A673 (cell line): ENCODE measurements around the gene ULK4. TPM values are rescaled to one million over a fixed set of nuclear protein-coding genes. Genes with fewer than 3 reads are reported as not detected.

Experiments
- BruUV-seq: library from RNA; stranded (reverse); fragments of 400-500 nt; replicated peaks from 2 replicates; lab custom pipeline; 2021; lab: Mats Ljungman, UMichigan
- CTCF ChIA-PET: fragments of 300-600 bp; sonication (Branson Sonifier 250); formaldehyde crosslinking; loops from one replicate; lab custom pipeline; 2022; ENCODE audit warnings: antibody characterized with exemption; lab: Charles Lee
- POLR2A ChIA-PET: fragments of 300-600 bp; sonication (Branson Sonifier 250); formaldehyde crosslinking; loops from one replicate; lab custom pipeline; 2022; ENCODE audit warnings: antibody characterized with exemption; ENCODE audit not compliant: low non-redundant PET; lab: Charles Lee
- DNase-seq: peaks from one replicate; pipeline ENCODE4 v3.0.0-alpha.2; 2015; ENCODE audit warnings: low spot score
- H3K27ac ChIP-seq: fragments of 200-600 bp; sonication (generic); 2 replicates; pipeline ENCODE4 v1.5.1; 2016; ENCODE audit warnings: mixed run types, low read depth, mild to moderate bottlenecking, mixed read lengths, antibody characterized with exemption, low read length; ENCODE audit not compliant: poor library complexity, severe bottlenecking
- H3K27me3 ChIP-seq: fragments of 200-600 bp; sonication (generic); replicated peaks from 2 replicates; pipeline ENCODE4 v1.6.1; 2017; ENCODE audit warnings: mixed run types, low read depth, mild to moderate bottlenecking, mixed read lengths, antibody characterized with exemption, low read length; ENCODE audit not compliant: insufficient read depth, poor library complexity
- H3K36me3 ChIP-seq: fragments of 200-600 bp; sonication (generic); 2 replicates; pipeline ENCODE4 v1.6.1; 2016; ENCODE audit warnings: mixed run types, mild to moderate bottlenecking, mixed read lengths, antibody characterized with exemption, low read length; ENCODE audit not compliant: insufficient read depth, poor library complexity, severe bottlenecking
- H3K4me1 ChIP-seq: fragments of 200-600 bp; sonication (generic); 2 replicates; pipeline ENCODE4 v1.6.1; 2017; ENCODE audit warnings: mixed run types, mild to moderate bottlenecking, mixed read lengths, antibody characterized with exemption, low read length; ENCODE audit not compliant: insufficient read depth, poor library complexity, severe bottlenecking
- H3K4me3 ChIP-seq: fragments of 200-600 bp; sonication (generic); 2 replicates; pipeline ENCODE4 v1.5.1; 2016; ENCODE audit warnings: low read depth, mixed run types, mild to moderate bottlenecking, mixed read lengths, low read length; ENCODE audit not compliant: poor library complexity, severe bottlenecking
- H3K9me3 ChIP-seq: fragments of 200-600 bp; sonication (generic); 2 replicates; pipeline ENCODE4 v1.6.1; 2016; ENCODE audit warnings: mixed run types, low read depth, mild to moderate bottlenecking, mixed read lengths, antibody characterized with exemption, low read length; ENCODE audit not compliant: poor library complexity, severe bottlenecking
- EZH2 ChIP-seq: fragments of 200-600 bp; sonication (generic); IDR thresholded peaks from 2 replicates; pipeline ENCODE4 v1.6.1; 2017; ENCODE audit warnings: borderline replicate concordance, low read depth, mild to moderate bottlenecking, mixed read lengths, antibody characterized with exemption, low read length; ENCODE audit not compliant: poor library complexity, severe bottlenecking
- intact Hi-C: fragments of 100-400 bp; cut with micrococcal nuclease; formaldehyde crosslinking; loops from one replicate; pipeline ENCODE4 v1.10.0; 2022; ENCODE audit not compliant: unreplicated experiment
- total RNA-seq: library from RNA; stranded (reverse); gene quantifications from 2 replicates; pipeline ENCODE4 v1.2.3, GENCODE V29; 2021
- TF ChIP-seq, protein P1 (sequence below): fragments of 300-800, 200-600 bp; sonication (generic); conservative IDR thresholded peaks from 2 replicates; pipeline ENCODE4 v1.5.1; 2017; ENCODE audit warnings: low read depth, mild to moderate bottlenecking, antibody characterized with exemption, low read length, moderate library complexity, mixed read lengths

Gene ULK4
- total RNA-seq, 1 experiment from 2014 or later, result 7.4 TPM

GRCh38 chr3:41265011-41265545, 696.8 kb downstream of the ULK4 start:
- intact Hi-C loops, result no loop called here
- no peaks in the 10 kb centered on the region for H3K4me1 ChIP-seq
- H3K4me3 ChIP-seq, result no peak overlapping the region
- CTCF ChIA-PET, result no interaction called here
- no peak for TF ChIP-seq EZH2
- TF ChIP-seq, protein P1, sequence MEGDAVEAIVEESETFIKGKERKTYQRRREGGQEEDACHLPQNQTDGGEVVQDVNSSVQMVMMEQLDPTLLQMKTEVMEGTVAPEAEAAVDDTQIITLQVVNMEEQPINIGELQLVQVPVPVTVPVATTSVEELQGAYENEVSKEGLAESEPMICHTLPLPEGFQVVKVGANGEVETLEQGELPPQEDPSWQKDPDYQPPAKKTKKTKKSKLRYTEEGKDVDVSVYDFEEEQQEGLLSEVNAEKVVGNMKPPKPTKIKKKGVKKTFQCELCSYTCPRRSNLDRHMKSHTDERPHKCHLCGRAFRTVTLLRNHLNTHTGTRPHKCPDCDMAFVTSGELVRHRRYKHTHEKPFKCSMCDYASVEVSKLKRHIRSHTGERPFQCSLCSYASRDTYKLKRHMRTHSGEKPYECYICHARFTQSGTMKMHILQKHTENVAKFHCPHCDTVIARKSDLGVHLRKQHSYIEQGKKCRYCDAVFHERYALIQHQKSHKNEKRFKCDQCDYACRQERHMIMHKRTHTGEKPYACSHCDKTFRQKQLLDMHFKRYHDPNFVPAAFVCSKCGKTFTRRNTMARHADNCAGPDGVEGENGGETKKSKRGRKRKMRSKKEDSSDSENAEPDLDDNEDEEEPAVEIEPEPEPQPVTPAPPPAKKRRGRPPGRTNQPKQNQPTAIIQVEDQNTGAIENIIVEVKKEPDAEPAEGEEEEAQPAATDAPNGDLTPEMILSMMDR, result no peak
- no peak for DNase-seq
- POLR2A ChIA-PET, result no interaction called here
- no peak overlapping the region for H3K27ac ChIP-seq
- BruUV-seq, result no TSS peak
- H3K36me3 ChIP-seq, result no peaks in the 10 kb centered on the region
- no peaks in the 10 kb centered on the region for H3K9me3 ChIP-seq
- H3K27me3 ChIP-seq, result no peaks in the 10 kb centered on the region

DNA sequence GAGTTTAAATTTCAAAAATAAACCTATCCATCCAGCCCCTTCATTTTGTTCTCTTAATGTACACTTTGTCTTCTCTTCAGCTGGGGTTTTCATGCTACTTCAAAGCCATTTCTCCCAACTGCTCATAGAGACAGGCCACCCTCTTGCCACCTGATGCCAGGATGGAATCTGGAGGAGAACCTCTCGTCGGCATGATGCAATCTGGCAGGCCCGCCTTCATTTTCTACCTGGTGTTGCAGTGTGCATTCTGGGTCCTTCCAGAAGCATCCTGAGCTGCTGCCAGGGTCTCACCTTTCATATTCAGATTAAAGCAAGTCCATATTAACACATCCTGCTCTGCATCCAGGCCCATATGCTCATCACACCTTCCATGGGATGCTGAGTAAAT, 701.8 kb downstream of the ULK4 start:
- Histone ChIP-seq H3K9me3 (no peaks in the 10 kb centered on the region), H3K4me3 (no peak overlapping the region), H3K27me3 (no peaks in the 10 kb centered on the region), H3K4me1 (no peaks in the 10 kb centered on the region), H3K27ac (no peak overlapping the region), H3K36me3 (no peaks in the 10 kb centered on the region)
- no peak for DNase-seq
- ChIA-PET POLR2A (no interaction called here), CTCF (no interaction called here)
- TF ChIP-seq, protein P1, result no peak
- no peak for TF ChIP-seq EZH2
- no TSS peak for BruUV-seq
- intact Hi-C loops, result no loop called here

GRCh38 chr3:41259449-41260062, 702.3 kb downstream of the ULK4 start:
- H3K36me3 ChIP-seq, result no peaks in the 10 kb centered on the region
- no peaks in the 10 kb centered on the region for H3K9me3 ChIP-seq
- ChIA-PET POLR2A (no interaction called here), CTCF (no interaction called here)
- no peak for DNase-seq
- no TSS peak for BruUV-seq
- no peak overlapping the region for H3K4me3 ChIP-seq
- TF ChIP-seq, protein P1, result no peak
- TF ChIP-seq EZH2, result no peak
- H3K4me1 ChIP-seq, result no peaks in the 10 kb centered on the region
- H3K27ac ChIP-seq, result no peak overlapping the region
- intact Hi-C loops, result no loop called here
- no peaks in the 10 kb centered on the region for H3K27me3 ChIP-seq
